Measurements from ENCODE around the gene PRR36.

- TF ChIP-seq CTCF (IDR thresholded peaks at IDR 0.05 in 8 of 11, conservative IDR thresholded peaks at IDR 0.05 in 3 of 11) (no peak), POLR2AphosphoS5 (IDR thresholded peaks at IDR 0.05) (peak in 1 of 3 donors; percentile 27), POLR2A (IDR thresholded peaks at IDR 0.05) (no peak)
Measured at GRCh38 chr19:7908742-7909461, 34.7 kb upstream of the PRR36 start.
